ENCODE data around the gene PPIA.

Gene PPIA

GRCh38 chr7:44757311-44757710 is 39.2 kb upstream of the PPIA start:
- no peak overlapping the region for H3K4me3 ChIP-seq (ENCODE audit: low read length)

GRCh38 chr7:44757739-44758138 is 38.7 kb upstream of the PPIA start:
- no peak overlapping the region for H3K9ac ChIP-seq (ENCODE audit: low read length)
- no peaks in the 10 kb centered on the region for H3K27me3 ChIP-seq (ENCODE audit: control insufficient read depth, insufficient read depth, low read length)
- no peaks in the 10 kb centered on the region for H3K9me3 ChIP-seq (ENCODE audit: control insufficient read depth, low read length)
- H3K4me1 ChIP-seq (ENCODE audit: control insufficient read depth, insufficient read depth, low read length), result peaks cover 50% of the 10 kb centered on the region
- peaks cover 5% of the 10 kb centered on the region for H3K36me3 ChIP-seq (ENCODE audit: control insufficient read depth, insufficient read depth, low read length)
- H3K4me3 ChIP-seq (ENCODE audit: low read length), result no peak overlapping the region

More at GRCh38 chr7:44757311-44757710, 39.2 kb upstream of the PPIA start:
- H3K4me1 ChIP-seq (ENCODE audit: control insufficient read depth, insufficient read depth, low read length), result peaks cover 46% of the 10 kb centered on the region
- no peaks in the 10 kb centered on the region for H3K27me3 ChIP-seq (ENCODE audit: control insufficient read depth, insufficient read depth, low read length)
- peaks cover under 1% of the 10 kb centered on the region for H3K36me3 ChIP-seq (ENCODE audit: control insufficient read depth, insufficient read depth, low read length)
- no peak overlapping the region for H3K9ac ChIP-seq (ENCODE audit: low read length)
- H3K9me3 ChIP-seq (ENCODE audit: control insufficient read depth, low read length), result no peaks in the 10 kb centered on the region

GRCh38 chr7:44759246-44759645 is 37.2 kb upstream of the PPIA start:
- H3K27me3 ChIP-seq (ENCODE audit: control insufficient read depth, insufficient read depth, low read length), result no peaks in the 10 kb centered on the region
- no peak overlapping the region for H3K9ac ChIP-seq (ENCODE audit: low read length)
- H3K36me3 ChIP-seq (ENCODE audit: control insufficient read depth, insufficient read depth, low read length), result peaks cover 7% of the 10 kb centered on the region
- no peaks in the 10 kb centered on the region for H3K9me3 ChIP-seq (ENCODE audit: control insufficient read depth, low read length)
- no peak overlapping the region for H3K4me3 ChIP-seq (ENCODE audit: low read length)
- peaks cover 46% of the 10 kb centered on the region for H3K4me1 ChIP-seq (ENCODE audit: control insufficient read depth, insufficient read depth, low read length)

- no peak overlapping the region for H3K9ac ChIP-seq (ENCODE audit: low read length)
- no peaks in the 10 kb centered on the region for H3K27me3 ChIP-seq (ENCODE audit: control insufficient read depth, insufficient read depth, low read length)
- H3K4me3 ChIP-seq (ENCODE audit: low read length), result no peak overlapping the region
- H3K9me3 ChIP-seq (ENCODE audit: control insufficient read depth, low read length), result no peaks in the 10 kb centered on the region
- H3K4me1 ChIP-seq (ENCODE audit: control insufficient read depth, insufficient read depth, low read length), result peaks cover 37% of the 10 kb centered on the region
- H3K36me3 ChIP-seq (ENCODE audit: control insufficient read depth, insufficient read depth, low read length), result peaks cover 15% of the 10 kb centered on the region
Observed at GRCh38 chr7:44760034-44760580, 36.4 kb upstream of the PPIA start.

- peaks cover 17% of the 10 kb centered on the region for H3K36me3 ChIP-seq (ENCODE audit: control insufficient read depth, insufficient read depth, low read length)
- H3K27me3 ChIP-seq (ENCODE audit: control insufficient read depth, insufficient read depth, low read length), result no peaks in the 10 kb centered on the region
- H3K4me3 ChIP-seq (ENCODE audit: low read length), result no peak overlapping the region
- peak overlapping the region; percentile 9 for H3K9ac ChIP-seq (ENCODE audit: low read length)
- peaks cover 23% of the 10 kb centered on the region for H3K4me1 ChIP-seq (ENCODE audit: control insufficient read depth, insufficient read depth, low read length)
- H3K9me3 ChIP-seq (ENCODE audit: control insufficient read depth, low read length), result no peaks in the 10 kb centered on the region
Observed at GRCh38 chr7:44761207-44762161, 35.0 kb upstream of the PPIA start.

GRCh38 chr7:44762300-44762699 is 34.2 kb upstream of the PPIA start:
- Histone ChIP-seq H3K36me3 (ENCODE audit: control insufficient read depth, insufficient read depth, low read length) (peaks cover 20% of the 10 kb centered on the region), H3K27me3 (ENCODE audit: control insufficient read depth, insufficient read depth, low read length) (no peaks in the 10 kb centered on the region), H3K4me3 (ENCODE audit: low read length) (no peak overlapping the region), H3K9me3 (ENCODE audit: control insufficient read depth, low read length) (no peaks in the 10 kb centered on the region), H3K4me1 (ENCODE audit: control insufficient read depth, insufficient read depth, low read length) (peaks cover 19% of the 10 kb centered on the region), H3K9ac (ENCODE audit: low read length) (peak overlapping the region; percentile 9)

GRCh38 chr7:44762726-44763522 is 33.6 kb upstream of the PPIA start:
- peaks cover 20% of the 10 kb centered on the region for H3K36me3 ChIP-seq (ENCODE audit: control insufficient read depth, insufficient read depth, low read length)
- H3K9me3 ChIP-seq (ENCODE audit: control insufficient read depth, low read length), result no peaks in the 10 kb centered on the region
- no peak overlapping the region for H3K9ac ChIP-seq (ENCODE audit: low read length)
- H3K4me1 ChIP-seq (ENCODE audit: control insufficient read depth, insufficient read depth, low read length), result peaks cover 25% of the 10 kb centered on the region
- no peaks in the 10 kb centered on the region for H3K27me3 ChIP-seq (ENCODE audit: control insufficient read depth, insufficient read depth, low read length)
- no peak overlapping the region for H3K4me3 ChIP-seq (ENCODE audit: low read length)

- H3K36me3 ChIP-seq (ENCODE audit: control insufficient read depth, insufficient read depth, low read length), result peaks cover 20% of the 10 kb centered on the region
Observed at GRCh38 chr7:44764081-44764480, 32.4 kb upstream of the PPIA start.

GRCh38 chr7:44764665-44765578 is 31.6 kb upstream of the PPIA start:
- Histone ChIP-seq H3K36me3 (ENCODE audit: control insufficient read depth, insufficient read depth, low read length) (peaks cover 20% of the 10 kb centered on the region), H3K4me1 (ENCODE audit: control insufficient read depth, insufficient read depth, low read length) (peaks cover 45% of the 10 kb centered on the region), H3K27me3 (ENCODE audit: control insufficient read depth, insufficient read depth, low read length) (no peaks in the 10 kb centered on the region), H3K9me3 (ENCODE audit: control insufficient read depth, low read length) (no peaks in the 10 kb centered on the region), H3K4me3 (ENCODE audit: low read length) (no peak overlapping the region), H3K9ac (ENCODE audit: low read length) (no peak overlapping the region)

More at GRCh38 chr7:44764081-44764480, 32.4 kb upstream of the PPIA start:
- Histone ChIP-seq H3K4me3 (ENCODE audit: low read length) (no peak overlapping the region), H3K9me3 (ENCODE audit: control insufficient read depth, low read length) (no peaks in the 10 kb centered on the region), H3K4me1 (ENCODE audit: control insufficient read depth, insufficient read depth, low read length) (peaks cover 37% of the 10 kb centered on the region), H3K9ac (ENCODE audit: low read length) (no peak overlapping the region), H3K27me3 (ENCODE audit: control insufficient read depth, insufficient read depth, low read length) (no peaks in the 10 kb centered on the region)

- Histone ChIP-seq H3K9me3 (ENCODE audit: control insufficient read depth, low read length) (no peaks in the 10 kb centered on the region), H3K4me1 (ENCODE audit: control insufficient read depth, insufficient read depth, low read length) (peaks cover 54% of the 10 kb centered on the region), H3K27me3 (ENCODE audit: control insufficient read depth, insufficient read depth, low read length) (no peaks in the 10 kb centered on the region), H3K9ac (ENCODE audit: low read length) (no peak overlapping the region), H3K36me3 (ENCODE audit: control insufficient read depth, insufficient read depth, low read length) (peaks cover 20% of the 10 kb centered on the region), H3K4me3 (ENCODE audit: low read length) (no peak overlapping the region)
Observed at GRCh38 chr7:44765579-44766415, 30.7 kb upstream of the PPIA start.
